ENCODE measurements around the gene SLC39A11.
"Not testable (repeated sequence)": the region's sequence is repeated elsewhere in the genome, so short reads cannot be mapped to it uniquely, and the experiment has no call there.

SLC39A11 gene

GRCh38 chr17:73105431-73105830, 12.9 kb upstream of the SLC39A11 start:
- DNase-seq, result no peak

- no peak for DNase-seq
Measured at GRCh38 chr17:73104450-73104849, 12.0 kb upstream of the SLC39A11 start.

- DNase-seq, result no peak
Measured at GRCh38 chr17:73103641-73104335, 11.3 kb upstream of the SLC39A11 start.

- no peak for DNase-seq
Measured at GRCh38 chr17:73101031-73101430, 8.5 kb upstream of the SLC39A11 start.

GRCh38 chr17:73100363-73100762, 7.9 kb upstream of the SLC39A11 start:
- no peak for DNase-seq

GRCh38 chr17:73099511-73099910, 7.0 kb upstream of the SLC39A11 start:
- no peak for DNase-seq

- no peak for DNase-seq
Measured at GRCh38 chr17:73098919-73099318, 6.4 kb upstream of the SLC39A11 start.

GRCh38 chr17:73097973-73098765, 5.7 kb upstream of the SLC39A11 start:
- DNase-seq, result not testable (repeated sequence)

GRCh38 chr17:73096866-73097265, 4.4 kb upstream of the SLC39A11 start:
- no peak for DNase-seq

GRCh38 chr17:73096211-73096610, 3.7 kb upstream of the SLC39A11 start:
- no peak for DNase-seq

- no peak for DNase-seq
Measured at GRCh38 chr17:73093286-73093685, 798 bp upstream of the SLC39A11 start.

- no peak for DNase-seq
Measured at GRCh38 chr17:73091770-73092522, 542 bp downstream of the SLC39A11 start.

GRCh38 chr17:73091410-73091769, 1.1 kb downstream of the SLC39A11 start:
- DNase-seq, result no peak

GRCh38 chr17:73090396-73091202, 1.9 kb downstream of the SLC39A11 start:
- DNase-seq, result no peak

GRCh38 chr17:73089322-73090317, 2.9 kb downstream of the SLC39A11 start:
- DNase-seq, result no peak

- DNase-seq, result no peak
Measured at GRCh38 chr17:73088561-73088960, 3.9 kb downstream of the SLC39A11 start.

GRCh38 chr17:73083432-73083831, 9.1 kb downstream of the SLC39A11 start:
- DNase-seq, result no peak

GRCh38 chr17:73074566-73074965, 17.9 kb downstream of the SLC39A11 start:
- DNase-seq, result no peak

- DNase-seq, result peak; percentile 21
Measured at GRCh38 chr17:73072219-73072962, 20.1 kb downstream of the SLC39A11 start.

GRCh38 chr17:73071066-73071999, 21.2 kb downstream of the SLC39A11 start:
- no peak for DNase-seq
